Parietal lobe (tissue), 2 donors: ENCODE measurements around the gene PCDH15. TPM values are rescaled to one million over a fixed set of nuclear protein-coding genes. Genes with fewer than 3 reads are reported as not detected.

Experiments
- small RNA-seq: library from RNA; depleted of rRNA; stranded (forward); fragments of <200 nt; gene quantifications from one replicate; pipeline ENCODE3, GENCODE V24; 2014; ENCODE audit warnings: low replicate concordance
- total RNA-seq: library from RNA; depleted of rRNA; stranded (reverse); fragments of >200 nt; gene quantifications from one replicate; pipeline ENCODE4 v1.2.3, GENCODE V29; 2014

PCDH15 gene
- 14.7 TPM for total RNA-seq

DNA sequence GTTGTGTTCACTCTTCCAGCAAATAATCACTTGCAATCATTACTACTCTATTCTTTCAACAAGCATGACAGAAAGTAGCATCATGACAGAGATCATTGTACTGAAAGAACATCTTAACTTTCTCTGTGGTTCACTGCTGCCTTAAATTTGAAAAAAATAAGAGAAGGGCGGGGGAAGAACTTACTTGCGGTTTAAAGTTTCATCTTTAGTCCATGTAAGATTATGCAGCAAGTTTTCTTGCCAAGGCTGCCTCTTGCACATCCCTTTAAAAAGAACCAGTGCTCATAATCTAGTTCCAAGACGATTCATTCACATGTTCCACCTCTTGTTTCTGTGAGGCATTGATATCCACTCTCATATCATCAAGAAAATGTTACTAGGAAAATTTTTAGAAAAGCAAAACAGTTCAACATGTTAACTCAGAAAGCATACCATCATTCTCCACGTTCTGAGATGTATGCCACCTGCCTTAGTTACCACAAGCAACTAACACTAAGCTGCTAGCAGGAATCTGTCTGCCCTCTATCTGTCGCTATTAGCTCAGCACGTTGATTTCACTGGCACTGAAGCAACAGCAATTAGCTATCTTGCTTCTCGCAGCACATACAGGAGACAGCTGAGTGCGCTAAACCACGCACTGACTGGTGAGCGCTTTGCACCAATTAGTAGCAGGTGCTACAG, at the start of gene PCDH15:
PCDH15 (minus strand) TSS at position 491 of the 681 bp plus-strand sequence. CDS start 136,969 bp downstream, outside the sequence.

Small RNAs within 50 kb of the gene (small RNA-seq; reads per million reads assigned to genes)
- not detected for gene AL365496.1
- gene MIR548F1 = not detected
- gene RNU6-687P = not detected
